Stimulated activated CD4-positive, alpha-beta T cell treated with anti-CD3 and anti-CD28 coated beads, Interleukin-15, amount 100 ng/mL, for 48 hours (primary cell): ENCODE measurements around the gene TPD52L2.
"Not testable (repeated sequence)": the region's sequence is repeated elsewhere in the genome, so short reads cannot be mapped to it uniquely, and the experiment has no call there.

Source experiments
- DNase-seq, 2 donors: peaks; one replicate each; pipeline ENCODE4 v3.0.0-alpha.2; 2020; ENCODE audit warnings: low read depth in 2 of 2

The TPD52L2 gene

DNA sequence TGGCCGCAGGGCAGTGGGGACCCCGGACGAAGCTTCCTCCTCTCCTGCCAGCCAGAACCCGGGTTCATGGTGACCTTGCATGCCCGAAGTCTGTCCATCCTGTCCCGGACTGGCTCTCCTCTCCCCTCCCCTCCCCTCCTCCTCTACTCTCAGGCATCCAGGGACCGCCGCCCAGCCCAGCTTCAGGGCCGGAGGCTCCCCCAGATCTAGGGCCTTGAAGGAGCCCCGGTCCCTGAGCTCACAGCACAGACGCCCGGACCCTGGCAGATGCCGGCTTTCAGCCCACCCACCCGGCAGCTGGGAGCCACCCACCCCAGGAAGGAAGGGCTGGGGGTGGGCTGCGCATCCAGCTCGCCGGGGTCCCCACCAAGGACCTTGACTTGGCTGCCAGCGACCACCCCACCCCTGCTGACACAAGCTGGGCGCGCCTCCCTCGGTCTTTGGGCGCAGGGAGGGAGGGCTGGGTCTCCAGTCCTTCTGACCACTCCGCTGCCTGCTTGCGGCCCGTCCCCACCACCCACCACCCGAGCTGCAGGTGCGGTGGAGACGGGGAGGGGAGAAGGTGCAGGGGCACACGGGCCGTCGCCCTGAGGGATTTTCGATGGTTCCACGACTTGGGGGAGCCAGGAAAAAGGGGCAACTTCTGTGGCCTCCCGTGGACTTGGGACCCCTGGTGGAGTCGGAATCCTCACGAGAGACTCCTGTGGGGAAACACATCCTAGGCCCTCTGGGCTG lies 9.5 kb upstream of the TPD52L2 start:
- DNase-seq: no peak

DNA sequence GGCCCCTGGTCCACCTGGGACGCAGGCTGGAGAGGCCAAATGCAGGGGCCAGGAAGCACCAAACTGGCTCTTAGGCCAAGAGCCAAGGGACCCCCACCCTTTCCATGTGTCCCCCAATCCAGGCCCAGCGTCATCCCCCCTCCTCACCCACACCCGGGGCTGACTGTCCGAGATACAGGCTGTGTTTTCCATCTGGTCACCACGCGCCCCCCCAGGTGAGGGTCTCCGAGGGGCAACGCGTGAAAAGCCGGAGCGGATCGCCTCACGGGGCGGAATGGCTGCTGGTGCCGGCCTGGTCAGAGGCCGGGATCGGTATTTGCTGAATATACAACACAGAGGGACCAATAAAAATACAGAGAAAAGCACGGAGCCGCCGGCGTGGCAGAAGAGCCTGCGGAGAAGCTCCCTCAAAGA lies 9.0 kb upstream of the TPD52L2 start:
- no peak for DNase-seq

DNA sequence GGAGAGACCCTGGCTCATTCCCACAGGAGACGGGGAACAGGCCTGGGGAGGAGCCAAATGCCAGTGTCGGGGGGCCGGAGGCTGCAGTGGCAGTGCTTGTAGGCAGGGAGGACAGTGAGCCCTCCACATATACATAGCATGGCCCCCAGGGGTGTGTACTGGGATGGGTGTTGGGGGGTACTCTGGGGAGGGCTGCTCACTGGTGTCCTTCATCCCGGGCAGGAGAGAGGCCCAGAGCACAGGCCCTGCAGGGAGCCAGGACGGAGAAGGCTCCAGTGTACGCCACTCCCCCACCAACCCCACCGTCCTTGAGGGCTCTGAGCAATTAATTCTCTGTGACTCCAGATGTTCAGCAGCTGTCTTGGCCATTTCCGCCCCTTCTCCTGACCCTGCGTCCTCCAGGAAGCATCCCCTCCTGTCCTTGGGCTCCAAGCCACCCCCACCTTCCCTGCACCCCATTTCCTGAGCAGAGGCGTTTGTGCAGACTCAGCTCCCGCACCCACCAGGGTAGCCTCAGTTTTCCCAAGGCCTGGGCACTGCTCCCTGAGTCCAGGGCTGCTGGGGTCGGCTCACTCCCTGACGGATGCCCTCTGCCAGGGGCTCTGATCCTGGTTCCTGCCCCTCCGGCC lies 7.2 kb upstream of the TPD52L2 start:
- no peak for DNase-seq

GRCh38 chr20:63858393-63859165 lies 6.5 kb upstream of the TPD52L2 start:
- no peak for DNase-seq

DNA sequence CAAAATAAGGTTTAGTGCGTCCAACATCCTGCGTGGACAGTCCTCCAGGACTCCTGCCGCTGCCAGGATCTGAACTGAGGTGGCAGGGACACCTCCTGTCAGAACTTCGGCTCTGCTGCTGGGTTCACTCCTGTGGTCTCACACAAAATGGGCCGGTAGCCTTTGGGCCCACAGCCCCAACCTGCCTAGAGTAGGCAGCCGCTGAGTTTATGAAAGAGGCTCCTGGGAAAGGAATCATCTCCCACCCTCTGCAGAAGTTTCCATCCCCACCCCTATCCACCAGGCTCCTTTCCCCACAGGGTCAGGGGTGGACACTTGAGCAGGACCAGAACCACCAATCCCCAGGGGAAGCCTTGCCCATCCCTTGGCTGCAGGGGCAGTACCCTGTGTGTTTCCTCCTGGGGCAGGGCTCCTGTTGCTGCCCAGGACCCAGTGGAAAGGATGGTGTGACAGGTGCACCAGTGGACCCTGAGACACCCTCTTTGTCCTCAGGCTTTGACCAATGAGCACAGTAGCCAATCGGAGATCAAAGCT lies 5.8 kb upstream of the TPD52L2 start:
- DNase-seq: no peak

- DNase-seq: no peak
Measured at GRCh38 chr20:63860325-63861051, 4.6 kb upstream of the TPD52L2 start.

GRCh38 chr20:63861365-63861934 lies 3.6 kb upstream of the TPD52L2 start, which contains the start of gene ABHD16B:
Gene ABHD16B (plus strand): TSS chr20:63861498. CDS start chr20:63861541, 43 bp downstream.
- no peak for DNase-seq

DNA sequence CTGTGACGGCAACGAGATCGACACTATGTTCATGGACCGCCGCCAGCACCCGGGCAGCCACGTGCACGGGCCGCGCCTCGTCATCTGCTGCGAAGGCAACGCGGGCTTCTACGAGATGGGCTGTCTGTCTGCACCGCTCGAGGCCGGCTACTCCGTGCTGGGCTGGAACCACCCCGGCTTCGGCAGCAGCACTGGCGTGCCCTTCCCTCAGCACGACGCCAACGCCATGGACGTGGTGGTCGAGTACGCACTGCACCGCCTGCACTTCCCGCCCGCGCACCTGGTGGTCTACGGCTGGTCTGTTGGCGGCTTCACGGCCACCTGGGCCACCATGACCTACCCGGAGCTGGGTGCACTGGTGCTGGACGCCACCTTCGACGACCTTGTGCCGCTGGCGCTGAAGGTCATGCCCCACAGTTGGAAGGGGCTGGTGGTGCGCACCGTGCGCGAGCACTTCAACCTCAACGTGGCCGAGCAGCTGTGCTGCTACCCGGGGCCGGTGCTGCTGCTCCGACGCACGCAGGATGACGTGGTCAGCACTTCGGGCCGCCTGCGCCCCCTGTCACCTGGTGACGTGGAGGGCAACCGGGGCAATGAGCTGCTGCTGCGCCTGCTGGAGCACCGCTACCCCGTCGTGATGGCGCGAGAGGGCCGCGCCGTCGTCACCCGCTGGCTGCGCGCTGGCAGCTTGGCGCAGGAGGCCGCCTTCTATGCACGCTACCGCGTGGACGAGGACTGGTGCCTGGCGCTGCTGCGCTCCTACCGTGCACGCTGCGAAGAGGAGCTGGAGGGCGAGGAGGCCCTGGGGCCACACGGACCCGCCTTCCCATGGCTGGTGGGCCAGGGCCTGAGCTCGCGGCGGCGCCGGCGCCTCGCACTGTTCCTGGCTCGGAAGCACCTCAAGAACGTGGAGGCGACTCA lies 2.8 kb upstream of the TPD52L2 start:
- DNase-seq: no peak

DNA sequence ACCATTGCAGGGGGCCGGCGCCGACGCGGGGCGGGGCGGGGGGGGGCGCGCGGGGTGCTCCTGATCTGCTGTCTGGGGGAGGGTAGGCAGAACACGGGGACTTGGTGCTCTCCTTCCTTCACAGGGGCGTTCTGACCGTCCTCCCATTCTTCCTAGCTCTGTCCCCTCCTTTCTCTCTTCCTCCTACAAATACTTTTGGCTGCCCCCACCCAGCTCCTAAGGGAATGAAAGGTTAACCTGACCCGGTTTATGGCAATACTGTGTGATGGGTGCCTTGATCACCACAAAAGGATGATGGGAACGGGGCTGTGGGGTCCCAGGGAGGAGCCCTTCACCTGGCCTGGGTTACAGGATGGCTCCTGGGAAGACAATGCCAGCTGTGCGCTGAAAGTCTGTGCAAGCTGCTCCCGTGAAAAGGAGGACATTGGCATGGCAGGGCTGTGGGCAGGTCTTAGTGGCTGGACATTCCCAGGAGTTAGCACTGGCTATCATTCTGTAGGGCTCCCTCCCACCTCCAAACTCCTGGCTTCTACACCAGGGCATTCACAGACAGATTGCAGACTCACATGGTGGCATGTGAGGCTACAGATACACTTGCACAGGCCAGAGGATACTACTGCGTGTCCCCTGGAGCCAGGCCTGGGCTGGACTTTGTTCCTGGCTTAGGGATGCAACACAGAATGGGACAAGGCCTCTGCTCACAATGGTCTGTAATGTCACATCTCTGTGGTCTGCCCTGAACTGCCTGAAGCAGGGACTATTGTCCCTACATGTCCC lies 1.9 kb upstream of the TPD52L2 start:
- no peak for DNase-seq

- DNase-seq: peak; percentile 60 to 68
Measured at GRCh38 chr20:63863798-63864544, 1.1 kb upstream of the TPD52L2 start.

GRCh38 chr20:63864545-63864977 lies 509 bp upstream of the TPD52L2 start:
- DNase-seq: no peak

DNA sequence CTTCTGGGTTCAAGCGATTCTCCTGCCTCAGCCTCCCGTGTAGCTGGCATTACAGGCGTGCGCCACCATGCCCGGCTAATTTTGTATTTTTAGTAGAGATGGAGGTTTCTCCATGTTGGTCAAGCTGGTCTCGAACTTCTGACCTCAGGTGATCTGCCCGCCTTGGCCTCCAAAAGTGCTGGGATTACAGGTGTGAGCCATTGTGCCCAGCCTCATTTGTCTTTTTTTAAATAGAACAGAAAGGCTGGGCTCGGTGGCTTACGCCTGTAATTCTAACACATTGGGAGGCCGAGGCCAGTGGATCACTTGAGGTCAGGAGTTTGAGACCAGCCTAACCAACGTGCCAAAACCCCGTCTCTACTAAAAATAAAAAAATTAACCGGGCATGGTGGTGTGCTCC lies 2.0 kb downstream of the TPD52L2 start:
- DNase-seq: not testable (repeated sequence)

GRCh38 chr20:63868264-63868663 lies 3.2 kb downstream of the TPD52L2 start:
- no peak for DNase-seq

DNA sequence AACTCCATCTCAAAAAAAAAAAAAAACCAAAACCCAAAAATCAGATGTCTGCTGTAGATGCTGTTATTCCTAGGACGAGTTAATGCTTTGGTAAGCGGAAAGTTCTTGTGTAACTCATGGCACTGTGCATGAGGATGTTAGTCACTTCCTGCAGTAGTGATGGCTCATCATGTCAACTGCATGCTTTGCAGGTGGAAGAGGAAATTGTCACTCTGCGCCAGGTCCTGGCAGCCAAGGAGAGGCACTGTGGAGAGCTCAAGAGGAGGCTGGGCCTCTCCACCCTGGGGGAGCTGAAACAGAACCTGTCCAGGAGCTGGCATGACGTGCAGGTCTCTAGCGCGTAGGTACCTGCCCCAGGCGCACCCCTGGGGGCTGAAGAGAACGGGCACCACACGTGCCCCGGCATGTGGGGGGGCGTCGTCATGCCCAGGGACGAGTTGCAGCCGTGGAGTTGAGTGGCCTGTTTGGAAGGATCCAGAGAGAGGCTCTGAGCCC lies 8.5 kb downstream of the TPD52L2 start:
- no peak for DNase-seq

GRCh38 chr20:63874241-63874640 lies 9.2 kb downstream of the TPD52L2 start:
- not testable (repeated sequence) for DNase-seq

GRCh38 chr20:63876489-63877036 lies 11.5 kb downstream of the TPD52L2 start:
- DNase-seq: no peak

DNA sequence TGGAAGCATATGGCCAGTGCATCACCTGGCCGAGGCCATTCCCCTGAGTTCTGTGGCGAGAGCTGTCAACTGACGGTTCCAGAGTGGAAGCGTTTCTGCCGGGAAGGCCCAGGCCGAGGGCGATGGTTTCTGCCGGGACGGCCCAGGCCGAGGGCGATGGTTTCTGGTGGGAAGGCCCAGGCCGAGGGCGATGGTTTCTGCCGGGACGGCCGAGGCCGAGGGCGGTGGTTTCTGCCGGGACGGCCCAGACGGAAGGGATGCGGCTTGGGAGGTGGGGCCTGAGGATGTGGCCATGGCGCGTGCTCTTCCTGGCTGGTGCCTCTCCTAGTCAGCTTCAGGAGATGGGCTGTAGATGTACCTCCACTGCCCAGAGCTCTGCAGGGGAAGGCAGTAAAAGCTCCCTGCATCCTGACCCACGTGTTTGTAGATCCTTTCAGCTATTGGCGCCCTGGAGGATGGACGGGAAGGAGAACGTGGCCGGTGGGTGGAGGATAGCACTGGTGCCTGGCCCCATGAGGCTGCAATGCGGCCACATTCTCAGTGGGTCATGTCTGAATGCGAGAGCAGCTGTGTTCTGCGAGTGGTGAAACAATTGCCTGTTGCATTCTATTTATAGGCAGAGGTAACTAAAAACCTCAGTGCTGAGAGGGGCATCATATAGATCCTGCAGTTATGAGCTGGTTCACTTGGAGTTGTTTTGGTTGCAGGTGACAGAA lies 12.8 kb downstream of the TPD52L2 start:
- no peak for DNase-seq
